ENCODE results near the gene SPOCK2.

Gene SPOCK2

DNA sequence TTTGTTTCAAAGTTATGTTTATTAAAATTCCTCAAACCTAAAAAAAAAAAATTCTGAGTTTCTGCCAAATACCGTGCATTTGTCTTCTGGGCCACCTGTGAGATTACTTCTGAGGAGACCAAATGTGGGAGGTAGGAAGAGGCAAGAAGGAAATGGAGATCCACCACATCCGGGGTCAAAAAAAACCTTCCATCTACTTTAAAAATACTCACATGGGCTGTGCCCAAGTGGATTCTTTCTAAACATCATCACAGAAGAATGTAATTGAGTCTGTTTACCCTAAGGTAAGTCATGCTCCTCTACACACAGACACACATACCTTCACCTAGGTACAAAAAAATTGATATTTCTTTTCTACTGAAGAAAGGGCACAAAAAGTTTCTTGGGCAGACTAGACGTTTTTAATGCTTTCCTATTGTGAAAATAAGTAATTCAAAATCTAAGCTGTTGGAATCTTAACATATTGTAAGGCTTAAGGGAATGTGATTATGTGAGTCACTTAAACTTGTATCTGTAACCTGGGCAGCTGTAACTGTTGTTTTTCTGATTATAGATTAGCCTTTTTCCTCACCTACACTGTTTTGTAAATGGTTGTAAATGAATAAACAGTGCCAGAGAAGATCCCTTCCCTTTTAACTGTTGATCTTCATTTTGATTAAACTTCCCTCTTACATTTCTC lies 19.1 kb upstream of the SPOCK2 start:
- H3K4me3 ChIP-seq (ENCODE audit: low read depth, low read length), result no peak overlapping the region
- no peak for DNase-seq (ENCODE audit: low read depth)
- TF ChIP-seq, protein P1, sequence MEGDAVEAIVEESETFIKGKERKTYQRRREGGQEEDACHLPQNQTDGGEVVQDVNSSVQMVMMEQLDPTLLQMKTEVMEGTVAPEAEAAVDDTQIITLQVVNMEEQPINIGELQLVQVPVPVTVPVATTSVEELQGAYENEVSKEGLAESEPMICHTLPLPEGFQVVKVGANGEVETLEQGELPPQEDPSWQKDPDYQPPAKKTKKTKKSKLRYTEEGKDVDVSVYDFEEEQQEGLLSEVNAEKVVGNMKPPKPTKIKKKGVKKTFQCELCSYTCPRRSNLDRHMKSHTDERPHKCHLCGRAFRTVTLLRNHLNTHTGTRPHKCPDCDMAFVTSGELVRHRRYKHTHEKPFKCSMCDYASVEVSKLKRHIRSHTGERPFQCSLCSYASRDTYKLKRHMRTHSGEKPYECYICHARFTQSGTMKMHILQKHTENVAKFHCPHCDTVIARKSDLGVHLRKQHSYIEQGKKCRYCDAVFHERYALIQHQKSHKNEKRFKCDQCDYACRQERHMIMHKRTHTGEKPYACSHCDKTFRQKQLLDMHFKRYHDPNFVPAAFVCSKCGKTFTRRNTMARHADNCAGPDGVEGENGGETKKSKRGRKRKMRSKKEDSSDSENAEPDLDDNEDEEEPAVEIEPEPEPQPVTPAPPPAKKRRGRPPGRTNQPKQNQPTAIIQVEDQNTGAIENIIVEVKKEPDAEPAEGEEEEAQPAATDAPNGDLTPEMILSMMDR (conservative IDR thresholded peaks at IDR 0.05; ENCODE audit: low read depth, low read length), result no peak

- H3K4me3 ChIP-seq (ENCODE audit: low read depth, low read length), result no peak overlapping the region
- no peak for DNase-seq (ENCODE audit: low read depth)
- TF ChIP-seq, protein P1 (conservative IDR thresholded peaks at IDR 0.05; ENCODE audit: low read depth, low read length), result no peak
Measured at GRCh38 chr10:72106896-72107295, 18.5 kb upstream of the SPOCK2 start.

DNA sequence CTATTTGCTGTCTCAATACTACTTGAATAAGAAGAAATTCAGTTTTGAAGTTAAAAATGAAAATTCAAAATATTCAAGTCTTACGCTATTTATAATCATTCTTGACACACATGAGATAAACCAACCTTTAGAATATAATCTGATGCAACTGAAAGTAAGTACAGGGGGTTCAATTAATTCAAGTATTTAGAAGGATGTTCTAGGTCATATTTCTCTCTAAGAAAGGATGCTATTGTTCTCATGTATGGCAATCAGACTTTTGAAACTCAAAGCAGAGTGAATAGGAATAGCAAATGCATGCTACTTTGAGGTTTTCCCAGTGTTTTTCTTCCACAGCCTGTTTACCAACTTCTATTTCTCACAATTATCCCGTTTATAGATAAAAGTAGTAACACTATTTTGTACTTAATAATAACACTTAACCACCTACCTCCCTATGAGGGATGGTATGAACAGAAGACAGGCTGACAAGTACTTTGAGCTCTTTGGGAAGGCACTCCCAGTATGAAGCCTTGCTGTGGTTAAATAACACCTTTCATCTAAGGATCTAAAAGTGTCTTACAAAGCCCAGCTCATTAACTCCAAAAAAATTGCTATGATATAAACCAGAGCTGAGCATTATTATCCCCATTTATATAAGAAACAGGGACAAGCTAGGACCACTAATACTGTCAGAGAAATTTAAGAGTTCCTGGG lies 18.0 kb upstream of the SPOCK2 start:
- H3K4me3 ChIP-seq (ENCODE audit: low read depth, low read length), result no peak overlapping the region
- TF ChIP-seq, protein P1 (conservative IDR thresholded peaks at IDR 0.05; ENCODE audit: low read depth, low read length), result no peak
- no peak for DNase-seq (ENCODE audit: low read depth)

DNA sequence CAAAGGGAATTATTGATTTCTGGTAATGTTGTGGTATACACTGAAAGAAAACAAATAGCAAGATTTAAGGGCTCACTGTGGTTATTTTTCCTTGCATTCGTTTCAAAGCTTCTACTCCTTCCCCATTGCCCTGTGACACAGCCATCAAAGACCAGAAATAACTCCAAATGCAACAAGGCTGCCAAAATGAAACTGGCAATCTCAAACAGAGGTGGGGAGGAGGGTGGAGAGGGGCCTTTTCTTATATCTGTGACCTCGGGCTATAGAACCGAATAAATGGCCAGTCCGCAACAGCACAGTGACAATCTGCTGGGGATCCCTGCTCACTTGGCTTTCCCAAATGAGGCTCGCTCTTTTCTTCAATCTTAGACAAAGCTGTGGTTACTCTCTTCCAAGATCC lies 17.4 kb upstream of the SPOCK2 start:
- no peak for DNase-seq (ENCODE audit: low read depth)
- no peak overlapping the region for H3K4me3 ChIP-seq (ENCODE audit: low read depth, low read length)
- TF ChIP-seq, protein P1 (conservative IDR thresholded peaks at IDR 0.05; ENCODE audit: low read depth, low read length), result no peak

- H3K4me3 ChIP-seq (ENCODE audit: low read depth, low read length), result no peak overlapping the region
- no peak for DNase-seq (ENCODE audit: low read depth)
- TF ChIP-seq, protein P1 (conservative IDR thresholded peaks at IDR 0.05; ENCODE audit: low read depth, low read length), result no peak
Measured at GRCh38 chr10:72105098-72105475, 16.7 kb upstream of the SPOCK2 start.

DNA sequence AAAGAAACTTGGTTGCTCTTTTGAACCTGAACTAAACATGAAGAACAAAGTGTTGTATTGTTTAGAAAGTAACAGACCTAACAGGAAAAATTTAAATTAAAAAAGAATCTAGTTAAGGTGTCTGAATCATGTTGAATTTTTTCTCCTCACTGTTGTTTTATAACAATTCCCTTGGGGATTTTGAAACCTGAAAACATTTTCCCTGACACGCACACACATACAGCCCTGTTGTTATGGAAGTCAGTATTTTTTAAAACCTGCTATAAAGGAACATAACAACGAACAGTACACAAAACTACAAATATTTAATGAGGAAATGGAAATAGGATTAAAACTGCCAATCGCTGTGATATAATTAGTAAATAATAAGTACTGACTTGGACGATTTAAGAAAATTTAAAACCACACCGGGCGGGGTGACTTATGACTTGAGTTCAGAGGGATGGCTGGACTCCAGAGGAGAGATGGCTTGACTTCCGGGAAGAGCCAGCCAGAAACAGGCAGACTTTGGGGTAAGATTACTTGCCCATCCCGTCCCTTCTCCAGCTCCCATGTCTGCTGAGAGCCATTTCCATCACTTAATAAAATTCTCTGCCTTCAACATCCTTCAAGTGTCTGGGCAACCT lies 16.2 kb upstream of the SPOCK2 start:
- TF ChIP-seq, protein P1 (conservative IDR thresholded peaks at IDR 0.05; ENCODE audit: low read depth, low read length), result no peak
- no peak overlapping the region for H3K4me3 ChIP-seq (ENCODE audit: low read depth, low read length)
- DNase-seq (ENCODE audit: low read depth), result peak; percentile 40
